Stimulated activated CD4-positive, alpha-beta T cell treated with anti-CD3 and anti-CD28 coated beads, Interleukin-15, amount 100 ng/mL, for 48 hours (primary cell): ENCODE results near the gene ZFP3.
"Not testable (repeated sequence)": the region's sequence is repeated elsewhere in the genome, so short reads cannot be mapped to it uniquely, and the experiment has no call there.

Experiments used
- DNase-seq, 2 donors: peaks; one replicate each; pipeline ENCODE4 v3.0.0-alpha.2; 2020; ENCODE audit warnings: low read depth in 2 of 2

Gene ZFP3

GRCh38 chr17:5124896-5125295 lies 46.6 kb downstream of the ZFP3 start:
- not testable (repeated sequence) for DNase-seq

GRCh38 chr17:5126719-5127488 lies 48.6 kb downstream of the ZFP3 start:
- DNase-seq = no peak

- DNase-seq = no peak
Measured at GRCh38 chr17:5127910-5128309, 49.6 kb downstream of the ZFP3 start.

GRCh38 chr17:5128387-5128786 lies 50.1 kb downstream of the ZFP3 start:
- DNase-seq = not testable (repeated sequence)

GRCh38 chr17:5128905-5129535 lies 50.8 kb downstream of the ZFP3 start:
- DNase-seq = no peak

GRCh38 chr17:5129770-5130169 lies 51.5 kb downstream of the ZFP3 start:
- not testable (repeated sequence) for DNase-seq

DNA sequence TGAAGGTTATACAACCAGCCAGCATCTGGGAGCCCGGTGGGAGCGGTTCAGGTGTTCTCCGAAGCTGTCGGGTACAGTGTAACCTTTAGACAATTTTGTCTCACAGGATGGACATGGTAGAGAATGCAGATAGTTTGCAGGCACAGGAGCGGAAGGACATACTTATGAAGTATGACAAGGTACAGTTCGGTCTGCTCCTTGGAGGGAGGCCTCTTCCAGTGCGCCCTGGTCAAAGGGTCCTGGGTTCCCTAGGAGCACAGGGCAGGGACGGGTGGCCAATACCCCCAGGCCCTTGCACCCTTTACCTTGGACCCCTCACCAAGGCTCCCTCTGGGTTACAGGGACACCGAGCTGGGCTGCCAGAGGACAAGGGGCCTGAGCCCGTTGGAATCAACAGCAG lies 52.0 kb downstream of the ZFP3 start:
- DNase-seq = not testable (repeated sequence)

DNA sequence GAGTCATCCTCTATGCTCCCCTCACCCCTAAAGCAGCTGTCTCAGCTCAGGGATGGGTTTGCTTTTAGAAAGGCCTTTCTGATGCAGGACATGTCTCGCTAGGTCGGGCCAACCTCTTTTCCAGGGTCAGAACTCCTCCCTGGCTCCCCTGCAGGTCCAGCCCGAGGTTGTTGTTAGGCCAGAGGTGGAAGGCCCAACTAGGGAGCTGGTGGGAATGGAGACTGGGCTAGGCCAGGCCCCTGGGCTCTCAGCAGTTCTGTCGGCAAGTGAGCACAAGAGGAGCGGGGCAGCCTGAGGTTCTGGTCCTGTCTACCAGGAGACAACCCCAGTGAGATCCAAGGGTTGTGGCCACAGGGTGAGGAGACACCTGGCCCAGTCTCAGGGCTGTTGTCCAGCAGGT lies 52.4 kb downstream of the ZFP3 start:
- DNase-seq = not testable (repeated sequence)

GRCh38 chr17:5131146-5131715 lies 53.0 kb downstream of the ZFP3 start:
- DNase-seq = no peak

DNA sequence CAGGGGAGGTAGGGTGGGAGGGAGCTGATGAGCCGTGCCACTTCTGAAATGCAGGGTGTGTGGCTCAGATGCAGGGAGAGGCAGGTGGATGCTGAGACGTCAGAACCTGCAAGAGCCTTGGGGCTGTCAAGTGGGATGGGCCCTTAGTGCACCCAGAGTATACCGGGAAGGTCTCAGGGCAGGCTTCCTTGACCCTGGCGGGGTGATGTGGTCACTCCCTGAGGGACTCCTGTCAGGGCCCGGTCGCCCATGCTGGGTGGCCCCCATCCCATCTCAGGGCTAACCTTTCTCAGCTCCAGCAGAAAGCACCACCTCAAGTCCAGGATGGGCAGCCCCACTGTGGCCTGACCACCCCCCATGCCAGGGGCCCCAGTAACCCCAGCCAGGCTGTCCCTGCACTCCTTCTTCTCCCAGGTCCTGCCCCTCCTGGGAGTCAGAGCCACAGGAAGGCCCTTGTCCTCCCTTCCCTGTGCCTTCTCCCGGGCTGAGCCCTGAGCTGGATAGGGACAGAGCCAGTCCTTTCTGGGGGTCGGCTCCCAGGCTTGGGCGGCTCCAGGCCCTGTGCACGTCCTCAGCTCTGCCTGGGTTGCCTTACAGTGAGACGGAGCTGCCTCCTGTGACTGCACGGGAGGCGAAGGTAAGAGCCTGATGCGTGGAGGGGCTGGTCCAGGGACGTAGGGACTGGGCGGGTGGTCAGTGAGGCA lies 53.7 kb downstream of the ZFP3 start:
- not testable (repeated sequence) for DNase-seq

DNA sequence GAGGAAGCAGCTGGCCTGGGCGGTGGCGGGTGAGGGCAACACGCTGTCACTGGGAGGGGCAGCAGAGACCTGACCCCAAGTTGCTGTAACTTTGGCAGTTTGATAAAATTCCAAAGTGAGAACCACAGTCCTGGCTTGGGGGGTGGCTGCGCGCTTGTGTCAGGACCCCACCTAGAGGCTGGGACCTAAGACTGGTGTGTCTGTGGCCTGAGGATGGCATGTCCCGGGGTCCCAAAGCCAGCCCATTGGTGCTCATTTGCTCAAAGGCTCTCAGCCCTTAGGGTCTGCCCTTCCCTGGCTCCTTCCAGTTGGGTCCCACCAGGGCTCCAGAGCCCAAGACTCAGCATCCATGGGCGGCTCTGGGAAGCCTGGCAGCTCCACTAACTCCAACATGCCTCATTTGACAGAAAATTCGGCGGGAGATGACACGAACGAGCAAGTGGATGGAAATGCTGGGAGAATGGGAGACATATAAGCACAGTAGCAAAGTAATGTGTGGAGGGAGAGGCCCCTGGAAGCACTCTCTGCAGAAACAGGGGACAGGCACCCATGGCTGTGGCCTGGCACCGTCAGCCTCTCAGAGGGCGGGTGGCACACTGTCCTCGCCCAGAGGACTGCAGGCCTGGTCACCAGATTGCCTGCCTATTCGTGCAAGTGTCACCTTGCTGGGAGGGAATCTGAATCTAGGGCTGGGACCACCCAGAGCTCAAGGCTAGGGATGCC lies 54.4 kb downstream of the ZFP3 start:
- DNase-seq = not testable (repeated sequence)

DNA sequence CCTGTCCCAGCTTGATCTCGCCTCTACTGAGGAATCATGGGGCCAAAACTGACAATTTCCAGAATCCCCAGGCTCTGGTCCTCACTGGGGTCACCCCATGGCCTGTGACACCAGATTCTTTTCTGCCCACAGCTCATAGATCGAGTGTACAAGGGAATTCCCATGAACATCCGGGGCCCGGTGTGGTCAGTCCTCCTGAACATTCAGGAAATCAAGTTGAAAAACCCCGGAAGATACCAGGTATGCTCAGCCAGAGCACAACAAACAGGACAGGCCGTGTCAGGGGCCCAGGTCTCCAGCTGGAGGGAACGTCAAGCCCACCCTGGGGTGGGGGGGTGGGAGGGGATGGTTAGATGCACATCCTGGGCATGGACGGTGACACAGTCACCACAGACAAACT lies 55.0 kb downstream of the ZFP3 start:
- no peak for DNase-seq

GRCh38 chr17:5133961-5134360 lies 55.7 kb downstream of the ZFP3 start:
- DNase-seq = not testable (repeated sequence)

DNA sequence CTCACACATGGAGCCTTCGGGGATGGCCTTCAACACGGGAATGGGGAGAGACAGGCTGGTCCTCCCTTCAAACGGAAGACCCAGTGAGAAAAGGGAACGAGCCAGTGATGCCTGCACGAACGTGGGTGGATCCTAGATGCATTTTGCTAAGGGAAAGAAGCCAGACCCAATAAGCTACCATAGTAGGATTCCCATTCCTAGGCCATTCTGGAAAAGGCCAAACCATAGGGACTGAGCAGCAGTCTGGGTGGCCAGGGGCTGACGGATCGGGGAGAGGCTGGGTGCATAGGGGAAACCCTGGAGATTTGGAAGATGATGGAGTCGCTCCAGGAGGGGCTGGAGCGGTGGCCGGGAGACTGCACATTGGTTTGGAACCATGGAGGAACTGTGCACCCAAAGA lies 56.3 kb downstream of the ZFP3 start:
- DNase-seq = not testable (repeated sequence)

DNA sequence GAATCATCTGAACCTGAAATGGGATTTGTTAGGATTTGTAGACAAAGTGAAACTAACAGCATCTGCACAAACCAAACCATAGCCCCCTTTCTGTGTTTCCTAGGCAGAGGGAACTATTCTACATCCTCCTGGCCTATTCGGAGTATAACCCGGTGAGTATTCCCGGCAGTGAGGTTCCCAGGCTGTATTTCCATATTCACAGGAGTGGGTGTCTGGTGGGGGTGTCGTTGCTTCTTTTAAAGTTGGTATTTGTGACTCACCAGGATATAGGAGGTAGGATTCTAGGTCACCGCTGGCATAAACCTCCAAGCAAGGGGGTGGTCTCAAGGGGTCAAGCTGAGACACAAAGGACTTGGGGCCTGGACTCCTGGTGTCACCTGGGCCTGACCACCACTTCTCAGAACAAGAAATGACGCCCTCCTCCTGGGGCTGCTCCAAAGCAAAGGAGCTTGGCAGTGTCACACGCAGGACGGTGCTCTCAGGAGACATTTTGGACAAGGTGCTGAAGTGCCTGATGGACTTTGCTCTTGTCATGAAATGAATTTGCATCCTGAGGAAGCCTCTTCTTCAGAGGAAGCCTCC lies 57.0 kb downstream of the ZFP3 start:
- not testable (repeated sequence) for DNase-seq

- no peak for DNase-seq
Measured at GRCh38 chr17:5135726-5136579, 57.7 kb downstream of the ZFP3 start.

DNA sequence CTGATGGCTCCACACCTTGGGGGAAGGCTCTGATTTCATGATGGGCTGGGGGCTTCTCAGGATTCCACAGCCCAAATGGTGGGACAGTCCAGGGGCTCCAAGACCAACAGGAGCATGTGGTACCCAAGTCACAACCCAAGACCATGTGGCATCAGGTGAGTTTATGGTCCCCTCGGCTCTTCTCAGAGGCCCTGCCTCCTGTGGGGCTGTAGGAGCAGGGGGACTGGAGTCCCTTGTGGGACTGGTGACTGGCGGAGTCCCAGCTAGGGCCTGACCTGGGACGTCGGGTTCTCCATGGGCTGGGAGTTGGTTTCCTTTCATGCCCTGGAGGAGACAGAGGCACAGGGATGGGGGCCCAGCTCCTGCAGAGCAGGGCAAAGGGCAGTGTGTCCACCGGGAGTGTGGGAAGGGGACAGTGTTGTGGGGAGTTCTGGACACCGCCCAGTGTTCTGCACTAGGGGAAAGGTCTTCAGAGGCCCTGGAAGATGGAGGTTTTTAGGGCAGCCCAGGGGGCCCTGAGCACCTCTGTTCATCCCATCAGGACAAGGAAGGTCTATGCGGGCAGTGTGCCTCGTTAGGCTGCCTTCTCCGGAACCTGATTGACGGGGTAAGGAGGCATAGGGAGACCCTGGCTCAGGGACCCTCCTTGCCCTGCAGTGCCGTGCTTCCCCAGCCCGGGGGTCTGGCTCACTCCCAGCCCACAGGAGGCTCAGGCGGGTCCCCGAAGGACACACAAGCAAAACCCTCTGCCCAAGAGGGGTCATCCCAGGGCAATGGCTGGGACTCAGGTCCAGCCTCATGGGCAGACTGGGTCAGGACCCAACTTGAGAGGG lies 58.5 kb downstream of the ZFP3 start:
- DNase-seq = not testable (repeated sequence)

- DNase-seq = not testable (repeated sequence)
Measured at GRCh38 chr17:5137511-5138197, 59.4 kb downstream of the ZFP3 start.

DNA sequence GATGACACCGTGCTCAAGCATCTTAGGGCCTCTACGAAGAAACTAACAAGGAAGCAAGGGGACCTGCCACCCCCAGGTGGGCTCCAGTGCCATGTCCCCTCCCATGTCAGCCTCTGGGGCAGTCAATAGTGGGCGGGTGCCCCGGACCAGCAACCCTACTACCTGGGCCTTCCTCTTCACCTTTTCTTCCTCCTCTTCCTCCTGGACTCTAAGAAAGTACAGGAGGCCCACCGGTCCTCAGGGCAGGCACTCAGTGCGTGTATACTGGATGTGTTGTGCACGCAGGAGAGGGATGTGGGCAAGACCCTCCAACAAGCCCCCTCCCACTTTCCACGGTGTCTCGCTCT lies 59.9 kb downstream of the ZFP3 start:
- DNase-seq = not testable (repeated sequence)
